Jurkat, Clone E6-1 (cell line): ENCODE data around the gene GOLGA6D.
"Not testable (repeated sequence)": the region's sequence is repeated elsewhere in the genome, so short reads cannot be mapped to it uniquely, and the experiment has no call there.

Experiments
- DNase-seq: peaks from one replicate; pipeline ENCODE4 v3.0.0-alpha.2; 2011; ENCODE audit warnings: low read depth, low spot score
- H3K4me3 ChIP-seq: 2 replicates; pipeline ENCODE4 v1.5.1; 2011; ENCODE audit warnings: mild to moderate bottlenecking, low read length, control low read depth, moderate library complexity

Gene GOLGA6D

DNA sequence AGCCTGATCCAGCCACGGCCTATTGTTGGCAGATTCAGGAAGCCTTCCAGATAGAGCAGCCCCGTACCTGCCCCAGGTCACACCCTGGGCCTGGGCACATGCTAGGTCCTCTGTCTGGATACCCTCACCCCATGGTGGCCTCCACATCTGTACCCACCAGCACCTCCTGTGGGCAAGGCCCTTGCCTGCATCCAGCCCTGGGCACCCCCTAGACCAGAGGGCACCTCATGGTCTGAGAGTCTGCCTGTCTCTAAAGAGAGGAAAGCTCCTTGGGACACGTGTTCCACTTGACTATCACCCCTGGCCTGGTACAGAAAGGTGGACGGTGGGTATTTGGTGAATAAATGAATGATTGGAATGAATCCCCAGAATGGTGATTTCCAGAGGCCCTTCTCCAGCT, 44.4 kb downstream of the GOLGA6D start:
- H3K4me3 ChIP-seq = no peak overlapping the region
- no peak for DNase-seq

GRCh38 chr15:75327491-75327890, 44.9 kb downstream of the GOLGA6D start:
- no peak overlapping the region for H3K4me3 ChIP-seq
- DNase-seq = no peak

GRCh38 chr15:75328493-75329314, 46.1 kb downstream of the GOLGA6D start:
- no peak overlapping the region for H3K4me3 ChIP-seq
- DNase-seq = no peak

GRCh38 chr15:75329571-75329970, 46.9 kb downstream of the GOLGA6D start:
- DNase-seq = no peak

GRCh38 chr15:75332093-75332492, 49.5 kb downstream of the GOLGA6D start:
- not testable (repeated sequence) for DNase-seq, H3K4me3 ChIP-seq

More at GRCh38 chr15:75329571-75329970, 46.9 kb downstream of the GOLGA6D start:
- no peak overlapping the region for H3K4me3 ChIP-seq

DNA sequence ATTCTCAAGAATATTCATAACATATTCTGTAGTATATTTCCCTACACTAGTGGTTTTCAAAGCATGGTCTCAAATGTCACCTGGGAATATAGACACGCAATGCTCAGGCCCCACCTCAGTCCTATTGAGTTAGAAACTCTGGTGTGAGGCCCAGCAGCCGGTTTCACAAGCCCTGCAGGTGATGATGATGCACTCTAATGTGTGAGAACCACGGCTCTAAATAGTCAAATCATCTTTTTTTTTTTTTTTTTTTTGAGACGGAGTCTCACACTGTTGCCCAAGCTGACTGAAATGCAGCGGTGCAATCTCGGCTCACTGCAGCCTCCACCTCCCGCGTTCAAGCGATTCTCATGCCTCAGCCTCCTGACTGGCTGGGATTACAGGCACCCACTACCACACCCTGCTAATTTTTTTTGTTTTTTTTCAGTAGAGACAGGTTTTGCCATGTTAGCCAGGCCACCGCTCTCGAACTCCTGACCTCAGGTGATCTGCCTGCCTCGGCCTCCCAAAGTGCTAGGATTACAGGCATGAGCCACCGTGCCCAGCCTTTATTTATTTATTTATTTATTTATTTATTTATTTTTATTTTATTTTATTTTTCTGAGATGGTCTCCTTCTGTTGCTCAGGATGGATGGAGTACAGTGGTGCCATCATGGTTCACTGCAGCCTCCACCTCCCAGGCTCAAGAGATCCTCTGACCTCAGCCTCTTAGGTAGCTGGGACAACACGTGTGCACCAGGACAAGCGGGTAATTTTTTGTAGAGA, 51.2 kb downstream of the GOLGA6D start:
- DNase-seq, H3K4me3 ChIP-seq: not testable (repeated sequence)

GRCh38 chr15:75335313-75335704, 52.7 kb downstream of the GOLGA6D start:
- peak overlapping the region; percentile 80 for H3K4me3 ChIP-seq

DNA sequence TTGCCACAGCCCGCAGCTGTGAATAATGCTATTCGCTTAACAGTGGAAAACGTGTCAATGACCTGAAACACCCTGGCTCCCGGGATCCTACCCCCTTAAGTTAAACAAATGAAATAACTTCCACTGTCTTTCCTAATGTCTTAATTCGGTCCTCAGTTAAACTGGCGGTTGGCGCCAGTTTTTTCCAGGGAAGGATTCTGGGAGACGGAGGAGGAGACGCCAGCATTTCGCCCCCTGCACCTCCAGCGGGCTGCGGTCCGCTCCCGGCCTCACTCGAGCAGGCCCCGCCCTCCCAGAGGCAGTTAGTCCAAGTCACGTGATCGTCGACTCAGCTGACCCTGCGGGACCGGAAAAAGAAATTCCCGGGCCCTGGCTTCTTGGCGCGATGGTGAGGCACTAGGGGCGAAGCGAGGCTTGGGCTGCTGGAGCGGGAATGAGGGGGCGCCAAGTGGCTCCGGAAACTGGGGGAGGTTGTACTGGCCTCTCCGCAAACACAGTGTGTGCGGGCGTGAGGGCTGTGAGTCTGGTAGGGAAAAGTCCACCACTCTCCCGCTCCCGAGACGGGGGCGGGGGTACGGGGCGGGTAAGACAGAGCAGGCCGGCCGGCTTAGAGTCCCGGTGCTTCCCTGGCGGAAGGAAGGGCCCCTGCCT, 53.2 kb downstream of the GOLGA6D start, which contains the start of gene COMMD4:
COMMD4 (plus strand) TSS at position 359 of the 651 bp plus-strand sequence; CDS start at position 386, 27 bp downstream.
- DNase-seq = peak; percentile 86
- H3K4me3 ChIP-seq = peak within 1 kb of the TSS; percentile 80

More at GRCh38 chr15:75335313-75335704, 52.7 kb downstream of the GOLGA6D start:
- DNase-seq = no peak

DNA sequence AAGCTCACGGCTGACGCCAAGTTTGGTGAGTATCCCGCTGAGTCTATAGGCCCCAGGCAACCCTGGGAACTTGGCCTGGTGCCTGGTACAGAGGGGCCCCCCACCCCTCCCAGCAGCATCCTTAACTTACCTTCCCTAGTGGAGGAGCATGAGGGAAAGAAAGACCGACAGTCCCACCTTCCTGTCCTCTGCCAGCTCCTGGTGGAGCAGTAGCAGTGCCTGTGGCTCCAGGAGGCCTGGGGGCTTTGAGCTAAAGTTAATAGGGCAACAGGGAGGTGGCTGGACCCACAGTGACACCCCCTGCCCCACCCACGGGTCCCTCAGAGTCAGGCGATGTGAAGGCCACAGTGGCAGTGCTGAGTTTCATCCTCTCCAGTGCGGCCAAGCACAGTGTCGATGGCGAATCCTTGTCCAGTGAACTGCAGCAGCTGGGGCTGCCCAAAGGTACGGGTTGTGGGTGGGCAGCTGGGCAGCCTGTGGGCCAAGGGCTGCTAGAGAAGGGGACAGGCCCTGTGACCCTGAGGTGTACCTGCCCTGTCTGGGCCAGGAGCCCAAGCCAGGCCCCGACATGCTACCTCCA, 56.1 kb downstream of the GOLGA6D start:
- H3K4me3 ChIP-seq = no peak overlapping the region
- DNase-seq = no peak

DNA sequence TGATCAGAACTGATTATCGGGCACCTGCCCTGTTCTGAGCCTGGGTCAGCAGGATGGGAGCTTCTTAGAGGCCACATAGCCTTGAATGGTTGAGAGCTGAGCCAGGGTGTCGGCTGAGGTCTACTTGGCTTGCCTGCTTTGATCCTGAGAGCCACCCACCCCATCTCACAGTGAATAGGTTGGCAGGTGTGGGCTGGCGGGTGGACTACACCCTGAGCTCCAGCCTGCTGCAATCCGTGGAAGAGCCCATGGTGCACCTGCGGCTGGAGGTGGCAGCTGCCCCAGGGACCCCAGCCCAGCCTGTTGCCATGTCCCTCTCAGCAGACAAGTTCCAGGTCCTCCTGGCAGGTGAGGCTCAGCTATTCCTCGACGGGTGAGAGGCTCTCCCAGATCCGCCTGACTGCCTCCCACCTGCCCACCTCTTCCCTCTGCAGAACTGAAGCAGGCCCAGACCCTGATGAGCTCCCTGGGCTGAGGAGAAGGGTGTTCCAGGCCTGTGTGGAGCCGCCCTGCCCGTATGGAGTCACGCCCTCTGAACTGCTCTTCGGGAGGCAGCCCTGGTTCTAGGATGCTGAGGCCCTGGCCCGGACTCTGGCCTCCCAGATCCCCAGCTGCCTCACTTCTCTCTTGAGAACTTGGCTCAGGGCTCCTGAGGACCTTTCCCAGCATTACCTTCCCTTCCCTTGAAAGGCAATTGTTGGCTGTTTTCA, 57.1 kb downstream of the GOLGA6D start:
- H3K4me3 ChIP-seq = no peak overlapping the region
- no peak for DNase-seq

- DNase-seq = no peak
- no peak overlapping the region for H3K4me3 ChIP-seq
Observed at GRCh38 chr15:75342221-75342620, 59.6 kb downstream of the GOLGA6D start.

DNA sequence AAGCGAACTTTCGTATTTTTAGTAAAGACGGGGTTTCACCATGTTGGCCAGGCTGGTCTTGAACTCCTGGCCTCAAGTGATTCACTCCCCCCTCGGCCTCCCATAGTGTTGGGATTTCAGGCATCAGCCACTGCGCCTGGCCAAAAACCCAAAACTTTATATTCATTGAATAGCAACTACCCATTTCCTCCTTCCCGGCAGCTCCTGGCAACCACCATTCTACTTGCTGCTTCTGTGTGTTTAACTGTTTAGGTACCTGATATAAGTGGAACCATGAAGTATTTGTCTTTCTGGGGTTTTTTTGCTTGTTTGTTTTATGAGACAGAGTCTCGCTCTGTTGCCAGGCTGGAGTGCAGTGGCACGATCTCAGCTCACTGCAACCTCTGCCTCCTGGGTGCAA, 61.3 kb downstream of the GOLGA6D start:
- not testable (repeated sequence) for DNase-seq, H3K4me3 ChIP-seq
